Subcutaneous abdominal adipose tissue (tissue), 5 donors: ENCODE results near the gene CEACAM18.
"Not testable (repeated sequence)": the region's sequence is repeated elsewhere in the genome, so short reads cannot be mapped to it uniquely, and the experiment has no call there.

ENCODE experiments used
- H3K27ac ChIP-seq: one replicate; pipeline ENCODE4 v1.7.0; 2013; ENCODE audit warnings: low read depth, mild to moderate bottlenecking, inconsistent platforms, low read length, moderate library complexity
- H3K27me3 ChIP-seq, 5 donors: one replicate each; pipeline ENCODE4 v1.7.0; 2013; ENCODE audit warnings: low read length in 5 of 5, inconsistent platforms in 1 of 5; ENCODE audit not compliant: control insufficient read depth in 5 of 5, insufficient read depth in 4 of 5
- H3K36me3 ChIP-seq, 5 donors: one replicate each; pipeline ENCODE4 v1.7.0; 2013; ENCODE audit warnings: low read length in 5 of 5; ENCODE audit not compliant: control insufficient read depth in 5 of 5, insufficient read depth in 5 of 5
- H3K4me1 ChIP-seq, 5 donors: one replicate each; pipeline ENCODE4 v1.7.0; 2013; ENCODE audit warnings: low read length in 5 of 5, mild to moderate bottlenecking in 3 of 5, moderate library complexity in 1 of 5; ENCODE audit not compliant: control insufficient read depth in 5 of 5, insufficient read depth in 5 of 5
- H3K4me3 ChIP-seq, 5 donors: one replicate each; pipeline ENCODE4 v1.7.0; 2013; ENCODE audit warnings: low read length in 5 of 5, low read depth in 1 of 5
- H3K9ac ChIP-seq, 5 donors: one replicate each; pipeline ENCODE4 v1.7.0; 2013; ENCODE audit warnings: low read length in 5 of 5, mild to moderate bottlenecking in 4 of 5, moderate library complexity in 3 of 5
- H3K9me3 ChIP-seq, 5 donors: one replicate each; pipeline ENCODE4 v1.7.0; 2013; ENCODE audit warnings: low read length in 5 of 5; ENCODE audit not compliant: control insufficient read depth in 5 of 5
- donor health status: healthy.
- donor health status: healthy.
- donor health status: healthy.
- donor health status: healthy.
- donor health status: healthy.

CEACAM18 gene

GRCh38 chr19:51489113-51489512, 10.8 kb downstream of the CEACAM18 start:
- Histone ChIP-seq H3K9ac (no peak overlapping the region), H3K36me3 (no peaks in the 10 kb centered on the region), H3K27ac (no peak overlapping the region), H3K27me3 (peaks cover 0 to 26% (median 5%) of the 10 kb centered on the region in 5 donors), H3K9me3 (peaks cover 0 to 2% (median 0%) of the 10 kb centered on the region in 5 donors), H3K4me3 (no peak overlapping the region), H3K4me1 (peaks cover 0 to 6% (median 0%) of the 10 kb centered on the region in 5 donors)

GRCh38 chr19:51490676-51491075, 12.3 kb downstream of the CEACAM18 start:
- peaks cover 0 to 2% (median 0%) of the 10 kb centered on the region in 5 donors for H3K9me3 ChIP-seq
- no peaks in the 10 kb centered on the region for H3K36me3 ChIP-seq
- no peak overlapping the region for H3K27ac ChIP-seq
- peaks cover 0 to 6% (median 0%) of the 10 kb centered on the region in 5 donors for H3K4me1 ChIP-seq
- peaks cover 0 to 12% (median 2%) of the 10 kb centered on the region in 5 donors for H3K27me3 ChIP-seq
- no peak overlapping the region for H3K4me3 ChIP-seq
- H3K9ac ChIP-seq: no peak overlapping the region

DNA sequence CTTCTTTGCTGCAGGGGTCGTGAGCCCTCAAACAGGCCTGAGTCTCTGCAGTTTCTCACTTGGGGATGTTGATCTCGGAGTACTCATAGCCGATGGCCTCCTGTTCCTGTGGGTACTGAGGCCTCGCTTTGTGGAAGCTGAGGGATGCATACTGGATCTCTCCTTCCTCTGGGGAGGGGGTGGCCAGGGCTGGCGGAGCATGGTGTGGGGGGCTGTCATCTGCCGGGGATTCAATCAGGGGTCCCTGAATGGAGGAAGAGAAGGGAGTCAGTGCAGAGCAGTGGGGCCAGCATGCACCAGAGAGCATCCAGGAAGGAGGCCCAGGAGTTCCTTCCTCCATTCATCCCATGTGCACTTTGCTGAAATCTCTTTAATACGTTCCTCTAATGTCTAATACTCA, 13.2 kb downstream of the CEACAM18 start:
- Histone ChIP-seq H3K27ac (no peak overlapping the region), H3K27me3 (peaks cover 0 to 5% (median 2%) of the 10 kb centered on the region in 5 donors), H3K9ac (no peak overlapping the region), H3K9me3 (peaks cover 0 to 2% (median 0%) of the 10 kb centered on the region in 5 donors), H3K4me1 (peaks cover 0 to 6% (median 0%) of the 10 kb centered on the region in 5 donors), H3K36me3 (no peaks in the 10 kb centered on the region), H3K4me3 (no peak overlapping the region)

- Histone ChIP-seq H3K4me3 (no peak overlapping the region), H3K4me1 (peaks cover 0 to 6% (median 0%) of the 10 kb centered on the region in 5 donors), H3K27me3 (peaks cover 0 to 8% (median 2%) of the 10 kb centered on the region in 5 donors), H3K9me3 (peaks cover 0 to 2% (median 0%) of the 10 kb centered on the region in 5 donors), H3K9ac (no peak overlapping the region), H3K27ac (no peak overlapping the region), H3K36me3 (no peaks in the 10 kb centered on the region)
Observed at GRCh38 chr19:51493776-51494175, 15.4 kb downstream of the CEACAM18 start.

- no peak overlapping the region for H3K27ac ChIP-seq
- H3K27me3 ChIP-seq: peaks cover 5 to 13% (median 8%) of the 10 kb centered on the region in 5 donors
- H3K4me3 ChIP-seq: no peak overlapping the region
- H3K9me3 ChIP-seq: peaks cover 0 to 2% (median 0%) of the 10 kb centered on the region in 5 donors
- no peak overlapping the region for H3K9ac ChIP-seq
- H3K4me1 ChIP-seq: peaks cover 0 to 20% (median 0%) of the 10 kb centered on the region in 5 donors
- no peaks in the 10 kb centered on the region for H3K36me3 ChIP-seq
Observed at GRCh38 chr19:51497666-51498065, 19.3 kb downstream of the CEACAM18 start.

GRCh38 chr19:51500931-51501330, 22.6 kb downstream of the CEACAM18 start:
- H3K36me3 ChIP-seq, H3K27ac ChIP-seq, H3K9ac ChIP-seq, H3K9me3 ChIP-seq, H3K4me3 ChIP-seq: not testable (repeated sequence)
- peaks cover 0 to 14% (median 0%) of the 10 kb centered on the region in 5 donors for H3K4me1 ChIP-seq
- peaks cover 5 to 13% (median 8%) of the 10 kb centered on the region in 5 donors for H3K27me3 ChIP-seq

DNA sequence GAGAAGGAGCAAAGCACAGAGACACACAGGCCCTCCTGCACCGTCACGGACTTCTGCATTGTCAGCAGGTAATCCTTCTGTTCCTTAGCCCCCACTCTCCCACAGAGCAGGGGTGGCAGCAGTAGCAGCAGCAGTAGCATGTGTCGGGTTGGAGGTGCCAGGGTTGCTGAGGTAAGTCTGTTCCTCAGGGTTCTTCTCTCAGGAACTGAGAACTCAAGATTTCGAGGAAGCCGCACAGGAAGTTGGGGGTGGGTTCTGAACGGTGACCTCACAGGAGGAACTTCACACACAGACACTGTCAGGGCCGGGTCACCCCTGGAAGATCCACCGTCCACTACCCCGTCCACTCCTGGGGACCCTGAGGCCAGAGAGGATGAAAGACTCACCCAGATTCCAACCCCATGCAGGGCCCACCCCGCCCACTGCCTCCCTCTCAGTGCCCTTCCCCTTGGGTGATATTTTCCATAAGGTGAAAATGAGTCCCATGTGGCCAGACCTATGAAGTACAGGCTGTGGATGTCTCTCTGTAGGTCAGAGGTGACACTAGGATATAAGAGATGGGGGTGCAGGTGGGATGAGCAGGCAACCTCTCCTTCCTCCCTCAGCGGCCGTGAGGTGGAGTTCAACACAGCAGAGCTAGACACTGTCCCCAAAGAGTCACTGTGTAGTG, 23.4 kb downstream of the CEACAM18 start, which contains the start of gene SIGLEC12:
Gene SIGLEC12 (minus strand): TSS at position 207 of the 670 bp plus-strand sequence. CDS start 67 bp downstream, at position 140.
- Histone ChIP-seq H3K9ac (no peak within 1 kb of the TSS), H3K36me3 (no peaks in the 10 kb centered on the region)

DNA sequence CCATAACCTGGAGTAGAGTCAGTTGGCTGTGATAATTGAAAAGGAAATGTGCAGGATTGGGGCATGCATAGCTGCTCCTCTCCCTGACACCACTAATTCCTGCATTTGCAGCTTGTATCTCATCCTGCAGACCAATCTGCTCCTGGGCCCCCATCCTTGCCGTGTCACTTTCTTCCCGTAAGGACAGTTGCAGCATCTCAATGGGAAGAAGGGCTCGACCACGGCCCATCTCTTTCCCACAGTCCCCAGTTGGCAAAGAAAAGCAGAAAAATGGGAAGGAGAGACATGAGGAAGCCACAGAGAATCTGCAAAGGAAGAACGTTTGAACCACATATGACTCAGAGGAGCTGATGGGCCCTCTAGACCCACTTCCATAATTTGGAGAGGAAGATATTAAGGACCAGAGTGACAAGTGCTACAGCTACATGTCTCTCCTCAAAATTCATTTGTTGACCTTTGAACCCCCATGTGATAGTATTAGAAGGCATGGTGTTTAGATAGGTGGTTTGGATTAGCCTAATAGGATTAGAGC, 25.0 kb downstream of the CEACAM18 start:
- H3K36me3 ChIP-seq: no peaks in the 10 kb centered on the region
- H3K9ac ChIP-seq: no peak overlapping the region
- H3K27me3 ChIP-seq: peaks cover 5 to 13% (median 12%) of the 10 kb centered on the region in 5 donors
- H3K4me1 ChIP-seq: peaks cover 0 to 14% (median 1%) of the 10 kb centered on the region in 5 donors
- peaks cover 0 to 8% (median 5%) of the 10 kb centered on the region in 5 donors for H3K9me3 ChIP-seq
- no peak overlapping the region for H3K27ac ChIP-seq
- H3K4me3 ChIP-seq: no peak overlapping the region

More for the DNA sequence above, 23.4 kb downstream of the CEACAM18 start, which contains the start of gene SIGLEC12:
- peaks cover 5 to 13% (median 8%) of the 10 kb centered on the region in 5 donors for H3K27me3 ChIP-seq
- H3K4me3 ChIP-seq: peak within 1 kb of the TSS in 1 of 5 donors; percentile 23
- peaks cover 0 to 14% (median 0%) of the 10 kb centered on the region in 5 donors for H3K4me1 ChIP-seq
- H3K9me3 ChIP-seq: peaks cover 0 to 8% (median 5%) of the 10 kb centered on the region in 5 donors
- no peak within 1 kb of the TSS for H3K27ac ChIP-seq

DNA sequence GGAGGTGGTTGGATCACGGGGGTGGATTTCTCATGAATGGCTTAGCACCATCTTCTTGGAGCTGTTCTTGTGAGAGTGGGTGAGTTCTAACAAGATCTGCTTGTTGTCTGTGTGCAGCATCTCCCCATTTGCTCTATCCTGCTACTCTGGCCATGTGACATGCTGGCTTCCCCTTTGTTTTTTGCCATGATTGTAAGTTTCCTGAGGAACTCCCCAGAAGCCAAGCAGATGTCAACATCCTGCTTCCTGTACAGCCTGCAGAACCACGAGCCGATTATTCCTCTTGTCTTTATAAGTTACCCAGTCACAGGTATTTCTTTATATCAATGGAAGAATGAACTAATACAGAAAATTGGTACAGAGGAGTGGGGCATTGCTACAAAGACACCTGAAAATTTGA, 25.6 kb downstream of the CEACAM18 start:
- Histone ChIP-seq H3K4me3 (no peak overlapping the region), H3K9ac (no peak overlapping the region), H3K36me3 (no peaks in the 10 kb centered on the region), H3K4me1 (peaks cover 0 to 14% (median 1%) of the 10 kb centered on the region in 5 donors), H3K27ac (no peak overlapping the region), H3K27me3 (peaks cover 5 to 15% (median 9%) of the 10 kb centered on the region in 5 donors), H3K9me3 (peaks cover 0 to 8% (median 5%) of the 10 kb centered on the region in 5 donors)

- Histone ChIP-seq H3K9ac (no peak overlapping the region), H3K4me3 (no peak overlapping the region), H3K27me3 (peaks cover 0 to 12% (median 5%) of the 10 kb centered on the region in 5 donors), H3K27ac (no peak overlapping the region), H3K36me3 (no peaks in the 10 kb centered on the region), H3K9me3 (peaks cover 0 to 8% (median 5%) of the 10 kb centered on the region in 5 donors), H3K4me1 (peaks cover 0 to 14% (median 1%) of the 10 kb centered on the region in 5 donors)
Observed at GRCh38 chr19:51505904-51506303, 27.6 kb downstream of the CEACAM18 start.
